ENCODE measurements around the gene MORC4. TPM values are rescaled to one million over a fixed set of nuclear protein-coding genes. Genes with fewer than 3 reads are reported as not detected.

Gene MORC4
- total and polyA plus RNA-seq, 2 experiments from 2014 or later: 27.7 to 35.7 TPM

GRCh38 chrX:106952538-106952937 lies 47.5 kb downstream of the MORC4 start:
- TF ChIP-seq, protein P1, sequence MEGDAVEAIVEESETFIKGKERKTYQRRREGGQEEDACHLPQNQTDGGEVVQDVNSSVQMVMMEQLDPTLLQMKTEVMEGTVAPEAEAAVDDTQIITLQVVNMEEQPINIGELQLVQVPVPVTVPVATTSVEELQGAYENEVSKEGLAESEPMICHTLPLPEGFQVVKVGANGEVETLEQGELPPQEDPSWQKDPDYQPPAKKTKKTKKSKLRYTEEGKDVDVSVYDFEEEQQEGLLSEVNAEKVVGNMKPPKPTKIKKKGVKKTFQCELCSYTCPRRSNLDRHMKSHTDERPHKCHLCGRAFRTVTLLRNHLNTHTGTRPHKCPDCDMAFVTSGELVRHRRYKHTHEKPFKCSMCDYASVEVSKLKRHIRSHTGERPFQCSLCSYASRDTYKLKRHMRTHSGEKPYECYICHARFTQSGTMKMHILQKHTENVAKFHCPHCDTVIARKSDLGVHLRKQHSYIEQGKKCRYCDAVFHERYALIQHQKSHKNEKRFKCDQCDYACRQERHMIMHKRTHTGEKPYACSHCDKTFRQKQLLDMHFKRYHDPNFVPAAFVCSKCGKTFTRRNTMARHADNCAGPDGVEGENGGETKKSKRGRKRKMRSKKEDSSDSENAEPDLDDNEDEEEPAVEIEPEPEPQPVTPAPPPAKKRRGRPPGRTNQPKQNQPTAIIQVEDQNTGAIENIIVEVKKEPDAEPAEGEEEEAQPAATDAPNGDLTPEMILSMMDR (IDR thresholded peaks at IDR 0.05; ENCODE audit: poor library complexity): no peak
- TF ChIP-seq EZH2 (IDR thresholded peaks at IDR 0.05; ENCODE audit: borderline replicate concordance) (no peak), EZH2phosphoT487 (IDR thresholded peaks at IDR 0.05; ENCODE audit: low read depth, severe bottlenecking, unreplicated experiment) (no peak)
- Histone ChIP-seq H3K36me3 (replicated peaks; ENCODE audit: insufficient read depth, low read depth) (no peaks in the 10 kb centered on the region), H3K4me1 (ENCODE audit: insufficient read depth) (no peaks in the 10 kb centered on the region), H3K9me2 (replicated peaks; ENCODE audit: insufficient read depth) (no peaks in the 10 kb centered on the region), H3K9me3 (ENCODE audit: low read depth) (no peaks in the 10 kb centered on the region), H3K4me2 (no peak overlapping the region), H4K20me1 (ENCODE audit: insufficient read depth, poor library complexity, severe bottlenecking) (no peaks in the 10 kb centered on the region), H3K27ac (no peak overlapping the region), H3K79me2 (no peaks in the 10 kb centered on the region), H3K27me3 (no peaks in the 10 kb centered on the region), H3K4me3 (no peak overlapping the region), H2AFZ (no peak overlapping the region)
- DNase-seq (ENCODE audit: low spot score): no peak
- 62% methylated on average over 2 of the region's 2 CpGs for WGBS (ENCODE audit: low lambda C conversion rate, missing lambda C conversion rate)

GRCh38 chrX:106952089-106952488 lies 47.9 kb downstream of the MORC4 start:
- no peak for DNase-seq (ENCODE audit: low spot score)
- Histone ChIP-seq H3K4me3 (no peak overlapping the region), H3K9me3 (ENCODE audit: low read depth) (no peaks in the 10 kb centered on the region)

DNA sequence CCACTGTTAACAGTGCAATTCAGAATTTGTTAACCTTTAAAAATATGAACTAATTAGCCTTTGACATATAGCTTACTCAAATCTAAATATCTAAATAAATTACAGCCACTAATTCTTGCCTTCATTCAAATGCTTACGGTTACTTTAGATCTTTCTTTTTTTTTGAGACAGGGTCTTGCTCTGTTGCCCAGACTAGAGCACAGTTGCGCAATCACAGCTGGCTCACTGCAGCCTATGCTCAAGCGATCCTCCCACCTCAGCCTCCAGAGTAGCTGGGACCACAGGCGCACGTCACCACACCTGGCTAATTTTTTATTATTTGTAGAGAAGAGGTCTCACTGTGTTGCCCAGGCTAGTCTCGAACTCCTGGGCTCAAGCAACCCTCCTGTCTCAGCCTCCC lies 48.8 kb downstream of the MORC4 start:
- H3K27ac ChIP-seq: no peak overlapping the region
- no peak for DNase-seq (ENCODE audit: low spot score)
- 87% methylated on average over 6 of the region's 6 CpGs for WGBS (ENCODE audit: low lambda C conversion rate, missing lambda C conversion rate)

More at GRCh38 chrX:106952089-106952488, 47.9 kb downstream of the MORC4 start:
- Histone ChIP-seq H2AFZ (no peak overlapping the region), H3K36me3 (replicated peaks; ENCODE audit: insufficient read depth, low read depth) (no peaks in the 10 kb centered on the region), H4K20me1 (ENCODE audit: insufficient read depth, poor library complexity, severe bottlenecking) (no peaks in the 10 kb centered on the region), H3K9me2 (replicated peaks; ENCODE audit: insufficient read depth) (no peaks in the 10 kb centered on the region), H3K27ac (no peak overlapping the region), H3K79me2 (no peaks in the 10 kb centered on the region), H3K4me2 (no peak overlapping the region), H3K4me1 (ENCODE audit: insufficient read depth) (no peaks in the 10 kb centered on the region), H3K27me3 (no peaks in the 10 kb centered on the region)
- WGBS (ENCODE audit: low lambda C conversion rate, missing lambda C conversion rate): 63% methylated on average over 3 of the region's 3 CpGs
- no peak for TF ChIP-seq EZH2phosphoT487 (IDR thresholded peaks at IDR 0.05; ENCODE audit: low read depth, severe bottlenecking, unreplicated experiment)
- TF ChIP-seq, protein P1 (IDR thresholded peaks at IDR 0.05; ENCODE audit: poor library complexity): no peak
- TF ChIP-seq EZH2 (IDR thresholded peaks at IDR 0.05; ENCODE audit: borderline replicate concordance): no peak

More for the DNA sequence above, 48.8 kb downstream of the MORC4 start:
- Histone ChIP-seq H3K4me2 (no peak overlapping the region), H3K9me2 (replicated peaks; ENCODE audit: insufficient read depth) (no peaks in the 10 kb centered on the region), H3K27me3 (no peaks in the 10 kb centered on the region), H3K36me3 (replicated peaks; ENCODE audit: insufficient read depth, low read depth) (no peaks in the 10 kb centered on the region), H2AFZ (no peak overlapping the region), H4K20me1 (ENCODE audit: insufficient read depth, poor library complexity, severe bottlenecking) (no peaks in the 10 kb centered on the region), H3K4me1 (ENCODE audit: insufficient read depth) (no peaks in the 10 kb centered on the region), H3K79me2 (no peaks in the 10 kb centered on the region), H3K9me3 (ENCODE audit: low read depth) (no peaks in the 10 kb centered on the region), H3K4me3 (no peak overlapping the region)
- no peak for TF ChIP-seq EZH2phosphoT487 (IDR thresholded peaks at IDR 0.05; ENCODE audit: low read depth, severe bottlenecking, unreplicated experiment)
- TF ChIP-seq, protein P1 (IDR thresholded peaks at IDR 0.05; ENCODE audit: poor library complexity): no peak
- no peak for TF ChIP-seq EZH2 (IDR thresholded peaks at IDR 0.05; ENCODE audit: borderline replicate concordance)
